Effector memory CD8-positive, alpha-beta T cell (primary cell): ENCODE results near the gene GOLGB1.

ENCODE experiments used
- ATAC-seq: fragments of 150-1000 bp; cut with Tn5 transposase; replicated peaks from 2 replicates; pipeline ENCODE4 v1.10.0; 2021; ENCODE audit warnings: mild to moderate bottlenecking, moderate library complexity
- DNase-seq, 3 experiments: peaks; one replicate each; pipeline ENCODE4 v3.0.0; 2021
- H3K27ac Mint-ChIP-seq, 2 donors: one replicate each; pipeline ENCODE4 v1.8.0; 2022; ENCODE audit warnings: mild to moderate bottlenecking in 2 of 2, mixed read lengths in 2 of 2, moderate library complexity in 2 of 2
- H3K27me3 Mint-ChIP-seq, 2 donors: one replicate each; pipeline ENCODE4 v1.8.0; 2022; ENCODE audit warnings: mixed read lengths in 2 of 2
- H3K36me3 Mint-ChIP-seq: one replicate; pipeline ENCODE4 v1.8.0; 2022; ENCODE audit warnings: mild to moderate bottlenecking, moderate library complexity, mixed read lengths; ENCODE audit not compliant: insufficient read depth
- H3K4me1 Mint-ChIP-seq, 2 donors: one replicate each; pipeline ENCODE4 v1.8.0; 2022; ENCODE audit warnings: low read depth in 2 of 2, mixed read lengths in 2 of 2
- H3K4me3 Mint-ChIP-seq, 2 donors: one replicate each; pipeline ENCODE4 v1.8.0; 2022; ENCODE audit warnings: mild to moderate bottlenecking in 2 of 2, mixed read lengths in 2 of 2, moderate library complexity in 2 of 2
- H3K9me3 Mint-ChIP-seq, 2 donors: one replicate each; pipeline ENCODE4 v1.8.0; 2022; ENCODE audit warnings: mixed read lengths in 2 of 2

GOLGB1 gene

DNA sequence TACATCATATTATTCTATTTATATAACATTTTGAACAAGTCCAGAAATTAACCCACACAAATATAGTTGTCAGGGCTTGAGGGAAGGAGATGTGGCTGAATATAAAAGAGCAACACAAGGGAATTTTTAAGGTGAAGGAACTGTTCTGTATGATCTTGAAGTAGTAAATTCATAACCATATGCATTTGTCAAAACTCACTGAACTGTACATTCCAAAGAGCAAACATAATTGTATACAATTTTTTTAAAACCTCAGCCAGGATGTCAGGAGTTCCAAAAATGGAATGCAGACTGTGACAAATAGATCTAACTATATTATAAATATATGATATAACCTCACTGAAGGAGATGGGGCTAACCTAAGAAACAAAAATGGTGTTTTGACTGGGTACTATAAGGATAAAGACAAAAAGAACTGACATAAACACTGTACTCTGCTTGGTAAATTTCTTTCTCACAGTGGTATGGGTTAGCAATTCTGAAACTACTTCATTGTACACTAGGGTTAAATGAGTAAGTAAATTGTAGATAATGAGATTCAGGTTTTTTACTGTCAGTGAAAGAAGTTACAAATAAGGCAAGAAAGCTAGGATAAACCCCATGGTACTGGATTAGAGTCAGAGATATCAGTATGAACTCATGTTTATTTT is 14.4 kb downstream of the GOLGB1 start:
- H3K9me3 Mint-ChIP-seq, result no peaks in the 10 kb centered on the region
- DNase-seq (no peak), ATAC-seq (no peak)
- peaks cover 12% of the 10 kb centered on the region for H3K36me3 Mint-ChIP-seq
- H3K4me1 Mint-ChIP-seq, result peaks cover 29 to 58% of the 10 kb centered on the region in 2 donors
- H3K4me3 Mint-ChIP-seq, result no peak overlapping the region
- H3K27me3 Mint-ChIP-seq, result no peaks in the 10 kb centered on the region
- H3K27ac Mint-ChIP-seq, result no peak overlapping the region

DNA sequence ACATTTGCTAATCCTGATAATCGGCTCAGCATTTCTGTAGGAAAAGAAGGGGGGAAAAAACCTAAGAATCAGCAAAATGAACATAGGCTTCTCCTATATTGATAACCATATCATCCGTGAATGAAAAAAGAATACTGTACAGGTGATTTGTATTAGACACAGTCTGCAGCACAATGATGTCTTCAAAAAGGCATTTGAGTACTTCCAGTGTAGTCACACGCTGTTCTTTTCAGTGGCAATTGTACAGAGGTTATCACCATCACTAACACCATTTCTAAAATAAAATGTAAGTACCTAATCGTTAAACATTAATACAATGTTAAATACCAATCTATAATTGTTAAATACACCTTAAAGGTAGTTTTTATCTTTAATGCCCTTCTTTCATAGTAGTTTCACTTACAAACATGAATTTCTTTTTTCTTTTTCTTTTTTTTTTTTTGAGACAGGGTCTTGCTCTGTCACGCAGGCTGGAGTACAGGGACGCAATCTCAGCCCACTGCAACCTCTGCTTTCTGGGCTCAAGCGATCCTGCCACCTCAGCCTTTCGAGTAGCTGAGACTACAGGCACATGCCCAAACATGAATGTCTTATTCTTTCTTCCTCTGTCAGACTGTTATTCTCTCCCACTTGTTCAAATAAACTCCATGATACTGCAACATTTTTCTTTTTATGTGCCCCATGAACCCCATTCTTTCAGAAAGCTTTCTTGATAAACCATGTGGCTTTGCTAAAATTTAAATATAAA is 18.4 kb downstream of the GOLGB1 start:
- DNase-seq (no peak), ATAC-seq (no peak)
- Mint-ChIP-seq H3K36me3 (peaks cover 26% of the 10 kb centered on the region), H3K4me1 (peaks cover 6 to 33% of the 10 kb centered on the region in 2 donors), H3K4me3 (no peak overlapping the region), H3K27me3 (no peaks in the 10 kb centered on the region), H3K9me3 (no peaks in the 10 kb centered on the region), H3K27ac (no peak overlapping the region)

DNA sequence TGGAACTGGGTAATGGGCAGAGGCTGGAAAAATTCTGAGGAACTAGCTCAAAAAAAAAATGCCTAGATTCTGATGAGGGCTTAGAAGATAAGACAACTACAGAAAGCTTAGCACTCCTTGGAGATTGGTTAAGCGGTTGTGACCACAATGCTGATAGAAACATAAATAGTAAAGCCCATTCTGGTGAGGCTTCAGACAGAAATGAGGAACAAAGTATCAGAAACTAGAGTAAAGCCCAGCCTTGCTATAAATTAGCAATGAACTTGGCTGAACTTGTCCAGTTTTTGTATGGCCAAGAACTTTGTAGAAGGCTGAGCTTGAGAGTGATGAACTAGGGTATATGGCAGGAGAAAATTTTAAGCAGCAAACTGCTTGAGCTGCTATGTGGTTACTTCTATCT is 25.4 kb downstream of the GOLGB1 start:
- ATAC-seq (no peak), DNase-seq (no peak)
- H3K4me1 Mint-ChIP-seq, result peaks cover 8 to 12% of the 10 kb centered on the region in 2 donors
- H3K36me3 Mint-ChIP-seq, result peaks cover 56% of the 10 kb centered on the region
- H3K9me3 Mint-ChIP-seq, result no peaks in the 10 kb centered on the region
- no peak overlapping the region for H3K27ac Mint-ChIP-seq
- no peak overlapping the region for H3K4me3 Mint-ChIP-seq
- H3K27me3 Mint-ChIP-seq, result no peaks in the 10 kb centered on the region

DNA sequence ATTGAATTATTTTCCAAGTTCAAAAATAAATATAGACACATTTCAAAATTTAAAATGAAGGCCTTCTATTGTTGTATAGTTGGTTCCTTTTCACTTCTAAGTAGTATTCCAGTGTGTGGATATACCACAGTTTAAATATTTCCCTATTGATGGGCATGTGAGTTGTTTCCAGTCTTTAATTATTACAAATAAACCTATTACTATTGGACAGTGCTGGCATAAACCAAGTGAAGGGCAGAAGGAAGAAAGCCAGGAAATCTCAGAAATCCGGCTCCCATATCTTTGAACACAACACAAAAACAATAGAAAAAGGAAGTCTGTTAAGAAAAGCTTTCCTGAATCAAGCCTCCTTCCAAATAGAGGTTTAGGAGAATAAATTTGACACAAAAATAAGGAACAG is 26.1 kb downstream of the GOLGB1 start:
- Mint-ChIP-seq H3K27me3 (no peaks in the 10 kb centered on the region), H3K4me3 (no peak overlapping the region), H3K4me1 (peaks cover 10 to 14% of the 10 kb centered on the region in 2 donors), H3K9me3 (no peaks in the 10 kb centered on the region), H3K27ac (peak overlapping the region in 1 of 2 donors; percentile 61), H3K36me3 (peaks cover 57% of the 10 kb centered on the region)
- ATAC-seq (no peak), DNase-seq (no peak)

DNA sequence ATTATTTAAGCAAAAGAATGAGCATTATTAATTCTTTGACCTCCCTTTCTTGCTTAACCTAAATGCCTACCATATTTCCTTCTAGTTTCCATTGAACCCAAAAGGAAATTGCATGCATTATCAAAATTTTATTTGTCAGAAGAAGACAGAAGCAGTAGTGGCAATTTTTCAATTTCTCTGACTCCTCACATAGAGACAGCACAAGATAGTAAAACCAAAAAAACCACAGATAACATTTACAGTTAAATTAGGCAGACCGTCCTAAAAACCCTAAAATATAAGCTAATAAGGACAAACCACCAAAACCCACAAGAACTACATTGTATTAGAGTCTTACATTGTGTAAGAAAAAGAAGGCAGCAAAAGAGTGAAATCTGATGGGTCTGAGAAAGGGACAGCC is 27.1 kb downstream of the GOLGB1 start:
- no peak for ATAC-seq
- H3K27ac Mint-ChIP-seq, result peak overlapping the region; percentile 29 to 51

DNA sequence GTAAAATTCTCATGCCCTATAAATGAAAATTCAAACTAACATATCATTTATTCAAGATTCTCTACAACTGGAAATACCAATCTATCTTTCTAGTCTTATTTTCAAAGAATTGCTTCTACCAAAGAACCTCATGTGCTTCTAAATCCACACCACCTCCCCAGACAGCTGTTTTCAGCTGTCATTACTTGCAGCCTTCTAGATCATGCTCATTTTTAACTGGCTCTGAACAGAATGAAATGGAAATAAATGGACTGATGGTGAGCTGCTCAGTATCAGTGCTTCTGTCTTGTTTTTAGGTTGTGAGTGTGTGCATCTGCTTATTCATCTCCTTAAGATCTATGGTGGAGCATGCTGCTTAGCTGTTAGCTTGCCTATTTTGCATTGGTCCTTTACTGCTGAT is 29.4 kb downstream of the GOLGB1 start:
- Mint-ChIP-seq H3K27me3 (no peaks in the 10 kb centered on the region), H3K36me3 (peaks cover 62% of the 10 kb centered on the region), H3K4me1 (peaks cover 19 to 21% of the 10 kb centered on the region in 2 donors), H3K4me3 (no peak overlapping the region), H3K9me3 (no peaks in the 10 kb centered on the region), H3K27ac (peak overlapping the region in 1 of 2 donors; percentile 1)
- ATAC-seq (no peak), DNase-seq (no peak)

More for the DNA sequence above, 27.1 kb downstream of the GOLGB1 start:
- Mint-ChIP-seq H3K36me3 (peaks cover 61% of the 10 kb centered on the region), H3K4me3 (no peak overlapping the region), H3K4me1 (peaks cover 15 to 16% of the 10 kb centered on the region in 2 donors), H3K9me3 (no peaks in the 10 kb centered on the region), H3K27me3 (no peaks in the 10 kb centered on the region)
- DNase-seq, result no peak

DNA sequence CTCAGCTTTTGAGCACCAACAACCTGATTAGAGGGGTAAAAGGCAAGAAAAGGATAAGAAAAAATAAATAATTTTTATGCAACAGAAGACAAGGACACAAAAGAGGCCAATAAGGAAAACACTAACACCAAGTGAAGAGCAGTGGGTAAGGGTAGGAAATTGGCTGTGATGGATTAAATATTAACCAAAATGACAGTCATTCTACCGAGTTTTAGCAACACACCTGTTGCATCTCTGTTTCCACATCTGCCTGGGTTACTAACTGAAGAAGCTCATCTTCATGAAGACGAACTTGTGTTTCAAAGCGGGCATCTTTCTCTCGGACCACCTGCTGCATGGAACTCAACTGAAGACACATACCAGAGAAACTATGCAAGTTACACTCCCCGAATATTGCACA is 30.1 kb downstream of the GOLGB1 start:
- Mint-ChIP-seq H3K9me3 (no peaks in the 10 kb centered on the region), H3K36me3 (peaks cover 69% of the 10 kb centered on the region), H3K27me3 (no peaks in the 10 kb centered on the region), H3K4me3 (no peak overlapping the region), H3K27ac (no peak overlapping the region), H3K4me1 (peaks cover 19 to 21% of the 10 kb centered on the region in 2 donors)
- DNase-seq (no peak), ATAC-seq (no peak)

DNA sequence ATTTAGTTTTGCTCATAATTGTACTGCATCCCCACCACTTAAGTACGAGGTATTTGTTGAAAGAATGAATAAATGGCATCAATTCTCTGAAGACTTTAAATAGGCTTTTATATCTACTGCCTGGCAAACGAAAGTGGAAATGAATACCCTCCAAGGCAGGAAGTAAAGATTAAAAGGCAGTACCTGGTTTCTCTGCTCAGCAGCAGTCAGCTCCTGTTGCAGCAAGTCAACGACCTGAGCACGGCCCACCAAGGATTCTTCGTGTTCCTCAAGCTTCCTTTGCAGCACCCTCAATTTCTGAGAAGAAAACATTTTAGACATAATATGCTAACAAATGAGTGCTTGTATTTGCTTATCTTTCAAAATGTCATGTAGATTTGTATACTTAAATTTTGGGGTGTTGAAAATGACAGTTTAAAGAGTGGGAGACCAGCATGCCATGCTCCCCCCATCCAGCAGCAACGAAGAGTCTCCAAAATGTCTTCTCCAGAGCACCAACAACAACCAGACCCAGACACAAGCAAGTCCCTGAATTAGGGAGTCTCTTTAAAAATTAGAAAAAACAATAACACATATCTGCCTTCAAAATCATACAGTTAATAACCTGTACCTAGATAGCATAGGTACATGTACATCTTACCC is 31.2 kb downstream of the GOLGB1 start:
- ATAC-seq, result peak; percentile 91
- no peaks in the 10 kb centered on the region for H3K9me3 Mint-ChIP-seq
- H3K27ac Mint-ChIP-seq, result peak overlapping the region; percentile 80 to 85
- H3K4me1 Mint-ChIP-seq, result peaks cover 17 to 21% of the 10 kb centered on the region in 2 donors
- DNase-seq, result peak in 2 of 3 experiments; percentile 1 to 2
- peak overlapping the region; percentile 4 to 17 for H3K4me3 Mint-ChIP-seq
- peaks cover 69% of the 10 kb centered on the region for H3K36me3 Mint-ChIP-seq
- no peaks in the 10 kb centered on the region for H3K27me3 Mint-ChIP-seq

DNA sequence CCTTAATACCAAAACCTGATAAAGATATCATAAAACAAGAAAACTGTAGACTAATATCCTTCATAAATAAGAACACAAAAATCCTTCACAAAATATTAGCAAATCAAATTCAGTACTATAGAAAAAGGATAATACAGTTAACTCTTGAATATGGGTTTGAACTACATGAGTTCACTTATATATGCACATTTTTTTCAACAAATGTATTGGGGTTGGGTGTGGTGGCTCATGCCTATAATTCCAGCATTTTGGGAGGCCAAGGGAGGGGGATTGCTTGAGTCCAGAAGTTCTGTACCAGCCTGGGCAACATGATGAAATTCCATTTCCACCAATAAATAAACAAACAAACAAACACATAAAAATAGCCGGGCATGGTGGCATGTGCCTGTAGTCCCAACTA is 39.2 kb downstream of the GOLGB1 start:
- H3K9me3 Mint-ChIP-seq, result no peaks in the 10 kb centered on the region
- no peak overlapping the region for H3K27ac Mint-ChIP-seq
- ATAC-seq, result no peak
- no peak for DNase-seq
- H3K27me3 Mint-ChIP-seq, result no peaks in the 10 kb centered on the region
- H3K4me3 Mint-ChIP-seq, result no peak overlapping the region
- peaks cover 36% of the 10 kb centered on the region for H3K36me3 Mint-ChIP-seq
- H3K4me1 Mint-ChIP-seq, result peaks cover 0 to 13% of the 10 kb centered on the region in 2 donors

DNA sequence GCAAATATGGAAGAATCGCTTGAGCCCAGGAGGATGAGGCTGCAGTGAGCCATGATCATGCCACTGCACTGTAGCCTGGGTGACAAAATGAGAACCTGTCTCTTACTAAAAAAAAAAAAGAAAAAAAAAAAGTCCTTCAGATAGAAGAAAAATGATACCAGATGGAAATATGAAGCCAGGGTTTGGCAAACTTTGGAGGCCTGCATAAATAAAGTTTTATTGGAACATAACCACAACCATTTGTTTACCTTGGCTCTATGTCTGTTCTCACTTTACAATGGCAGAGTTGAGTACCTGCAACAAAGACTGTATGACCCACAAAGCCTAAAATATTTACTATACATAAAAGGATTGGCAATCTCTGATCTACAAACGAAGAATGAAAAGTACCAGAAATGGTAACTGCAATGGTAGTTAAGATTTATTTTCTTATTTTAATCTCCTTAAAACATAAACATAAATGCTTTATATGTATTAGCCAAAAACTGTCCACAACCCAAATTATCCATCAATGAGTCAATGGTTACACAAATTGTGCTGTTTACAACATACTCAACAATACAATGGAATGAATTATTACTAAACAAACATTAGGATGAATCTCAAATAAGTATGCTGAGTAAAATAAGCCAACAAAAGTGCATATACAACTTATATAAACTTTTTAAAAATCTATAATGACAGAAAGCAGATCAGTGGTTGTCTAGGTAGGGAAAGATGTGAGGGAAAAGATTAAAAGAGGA is 41.8 kb downstream of the GOLGB1 start:
- H3K4me1 Mint-ChIP-seq, result peaks cover 0 to 19% of the 10 kb centered on the region in 2 donors
- no peak overlapping the region for H3K27ac Mint-ChIP-seq
- H3K4me3 Mint-ChIP-seq, result no peak overlapping the region
- DNase-seq, result no peak
- H3K36me3 Mint-ChIP-seq, result peaks cover 24% of the 10 kb centered on the region
- H3K27me3 Mint-ChIP-seq, result no peaks in the 10 kb centered on the region
- no peaks in the 10 kb centered on the region for H3K9me3 Mint-ChIP-seq
- no peak for ATAC-seq

DNA sequence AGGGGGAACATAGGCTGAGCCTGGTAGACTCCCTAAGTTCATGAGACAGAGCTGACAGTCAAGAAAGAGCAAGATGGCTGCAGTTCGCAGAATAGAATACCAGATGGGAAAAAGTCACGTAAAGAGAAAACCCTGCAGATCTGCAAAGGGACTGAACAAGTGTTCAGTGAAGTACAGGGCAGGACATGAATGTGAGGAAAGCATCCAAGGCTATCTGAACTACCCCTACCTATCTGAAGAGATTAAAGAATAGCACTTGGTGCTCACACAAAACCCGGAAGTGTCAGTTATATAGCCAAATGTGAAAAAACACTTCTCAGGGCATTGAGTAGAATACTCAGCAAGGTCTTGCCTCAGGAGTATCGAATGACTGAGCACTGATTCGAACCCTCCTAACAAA is 44.0 kb downstream of the GOLGB1 start:
- DNase-seq (no peak), ATAC-seq (no peak)
- Mint-ChIP-seq H3K27ac (no peak overlapping the region), H3K36me3 (peaks cover 28% of the 10 kb centered on the region), H3K4me1 (peaks cover 0 to 19% of the 10 kb centered on the region in 2 donors), H3K27me3 (no peaks in the 10 kb centered on the region), H3K4me3 (no peak overlapping the region), H3K9me3 (no peaks in the 10 kb centered on the region)

DNA sequence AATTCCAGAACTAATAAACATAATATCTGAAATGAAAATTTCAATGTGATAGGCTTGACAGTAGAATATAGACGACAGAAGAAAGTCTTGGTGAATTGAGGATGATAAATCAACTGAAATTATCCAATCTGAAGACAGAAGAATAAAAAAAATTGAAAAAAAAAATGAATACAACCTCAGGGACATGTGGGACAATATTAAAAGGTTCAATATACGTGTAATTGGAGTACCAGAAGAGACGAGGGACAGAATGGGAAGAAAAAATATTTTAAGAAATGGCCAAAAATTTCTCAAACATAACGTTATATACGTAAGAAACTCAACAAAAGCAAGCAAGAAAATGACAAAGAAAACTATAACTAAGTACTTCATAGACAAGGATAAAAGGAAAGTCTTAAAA is 45.6 kb downstream of the GOLGB1 start:
- no peaks in the 10 kb centered on the region for H3K27me3 Mint-ChIP-seq
- H3K4me1 Mint-ChIP-seq, result peaks cover 0 to 14% of the 10 kb centered on the region in 2 donors
- DNase-seq (no peak), ATAC-seq (no peak)
- no peaks in the 10 kb centered on the region for H3K9me3 Mint-ChIP-seq
- peak overlapping the region in 1 of 2 donors; percentile 62 for H3K27ac Mint-ChIP-seq
- peaks cover 38% of the 10 kb centered on the region for H3K36me3 Mint-ChIP-seq
- no peak overlapping the region for H3K4me3 Mint-ChIP-seq

DNA sequence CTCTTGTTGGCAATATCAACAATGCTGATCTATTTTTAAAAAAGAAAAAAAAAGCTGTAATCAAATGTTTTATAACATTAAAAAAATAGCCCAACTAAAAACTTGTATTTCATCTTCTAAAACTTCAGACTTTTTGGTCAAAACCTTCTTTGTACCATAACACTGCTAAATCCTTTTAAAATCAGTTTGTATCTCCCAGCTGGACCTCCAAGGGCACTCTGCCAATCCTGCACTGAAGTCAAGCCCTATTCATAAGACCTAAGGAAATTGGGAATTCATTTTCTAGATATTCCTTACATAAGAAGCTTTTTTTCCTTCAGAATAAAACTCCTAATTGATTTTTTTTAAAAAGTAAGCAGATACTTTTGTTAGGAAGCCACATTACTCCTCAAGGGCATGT is 50.6 kb downstream of the GOLGB1 start:
- Mint-ChIP-seq H3K27me3 (no peaks in the 10 kb centered on the region), H3K27ac (no peak overlapping the region), H3K4me3 (no peak overlapping the region), H3K36me3 (peaks cover 25% of the 10 kb centered on the region), H3K4me1 (peaks cover 0 to 2% of the 10 kb centered on the region in 2 donors), H3K9me3 (no peaks in the 10 kb centered on the region)
- ATAC-seq (no peak), DNase-seq (no peak)
